Heart left ventricle (tissue), 16 donors: Measurements from ENCODE around the gene UBAP2. TPM values are rescaled to one million over a fixed set of nuclear protein-coding genes. Genes with fewer than 3 reads are reported as not detected.

Source experiments
- ATAC-seq, 4 donors: fragments of 200-7000 bp; cut with Tn5 transposase; one replicate each; pipeline ENCODE4 v1.9.1; 2020 to 2022; ENCODE audit warnings: moderate library complexity in 4 of 4, mild to moderate bottlenecking in 3 of 4, moderate number of reproducible peaks in 1 of 4
- DNase-seq, 5 donors: peaks; one replicate each; pipeline ENCODE4 v3.0.0-alpha.2; 2020
- H3K27ac ChIP-seq, 12 donors: fragments of 200-600 bp; sonication (generic) in 4 of 12; one replicate each; pipeline versions ENCODE4 v1.5.0 to v1.8.0; 2016 to 2022; ENCODE audit warnings: mild to moderate bottlenecking in 2 of 12
- H3K27me3 ChIP-seq, 9 donors: fragments of 200-600 bp; sonication (generic) in 2 of 9; one replicate each; pipeline versions ENCODE4 v1.5.1 to v1.8.0; 2016 to 2022; ENCODE audit warnings: mild to moderate bottlenecking in 3 of 9
- H3K36me3 ChIP-seq, 9 donors: fragments of 200-600 bp; sonication (generic) in 2 of 9; one replicate each; pipeline versions ENCODE4 v1.5.0 to v1.8.0; 2018 to 2022; ENCODE audit warnings: mild to moderate bottlenecking in 2 of 9
- H3K4me1 ChIP-seq, 12 donors: fragments of 200-600 bp; sonication (generic) in 4 of 12; one replicate each; pipeline versions ENCODE4 v1.5.0 to v1.8.0; 2016 to 2022; ENCODE audit warnings: mild to moderate bottlenecking in 3 of 12
- H3K4me3 ChIP-seq, 12 donors: fragments of 200-600 bp; sonication (generic) in 4 of 12; one replicate each; pipeline versions ENCODE4 v1.5.0 to v1.8.0; 2017 to 2022; ENCODE audit warnings: mild to moderate bottlenecking in 9 of 12, moderate library complexity in 4 of 12
- H3K9me3 ChIP-seq, 12 donors: fragments of 200-600 bp; sonication (generic) in 4 of 12; one replicate each; pipeline versions ENCODE4 v1.5.0 to v1.8.0; 2016 to 2022; ENCODE audit warnings: mild to moderate bottlenecking in 1 of 12
- POLR2A ChIP-seq, 2 donors: fragments of 450-650 bp; IDR thresholded peaks; one replicate each; pipeline ENCODE4 v1.6.1; 2017; ENCODE audit warnings: antibody characterized with exemption in 2 of 2, mild to moderate bottlenecking in 2 of 2, moderate library complexity in 2 of 2
- WGBS, 4 donors: extraction: QIAGEN DNeasy Blood & Tissue Kit in 2 of 4; methylation state at CpG; one replicate each; pipeline versions ENCODE4 v1.1.5 to v1.1.7; 2013 to 2018; 5-methylcytosine and 5-hydroxymethylcytosine counted together
- intact Hi-C, 10 donors: fragments of 100-400 bp; cut with DNase I; formaldehyde crosslinking; loops; one replicate each; pipeline versions ENCODE4 v1.11.1 to v1.14.2; 2022
- polyA plus RNA-seq, 2 donors: library from polyadenylated mRNA; stranded (reverse); fragments of 200-250 nt; gene quantifications; one replicate each; pipeline ENCODE4 v1.2.3, GENCODE V29; 2013
- total RNA-seq, 9 donors: library from RNA; depleted of rRNA in 2 of 9; stranded (reverse); fragments of >200 nt in 2 of 9; fragmentation: NEBNext Ultra II Directional in 3 of 9; extraction: Animal tissue kit (Norgen Biotek cat#: 25700) in 3 of 9; gene quantifications; one replicate each; pipeline versions ENCODE4 v1.1.0 to v1.2.4, GENCODE V29; 2016 to 2023
- TF ChIP-seq, protein P1 (sequence below), 12 donors: fragments of 200-600 bp; sonication (generic) in 4 of 12; IDR thresholded peaks; one replicate each; pipeline versions ENCODE4 v1.5.0 to v1.8.0; 2018 to 2022; ENCODE audit warnings: antibody characterized with exemption in 12 of 12, mild to moderate bottlenecking in 5 of 12
- donor health status: ischemic (EF 13 %, LVEDD 7.1; RV severe dilation, severe dysfunction).
- donor health status: healthy with polysubstance abuse.
- donor health status: DM: no; HTN: yes; CAD: no.
- donor health status: DM: no; HTN: no; CAD: no.
- donor health status: ischemic (EF 25% LVEDD 6.9; RV normal size, moderate dysfunction).
- donor health status: ischemic (EF 25% LVEDD 5.7; RV mildly dilated, moderate dysfunction).
- donor health status: healthy.
- donor health status: DM: yes; HTN: yes; CAD: no.
- donor health status: ischemic (EF 35%, LVEDD 5.7; RV mildly dilated, moderate dysfunction).
- donor health status: nonischemic (EF 11% LVEDD 7.7; RV severe dilation, severe dysfunction).
- donor health status: DM: yes; HTN: yes; CAD: no.
- donor health status: PGD.
- donor health status: ischemic (EF 29% LVEDD 5.4; RV normal size, mild dysfunction).
- donor health status: nonischemic (EF 23%, LVEDD 6.1; RV moderate dilation, normal function).

UBAP2 gene
- total and polyA plus RNA-seq, 11 donors, result 12.9 to 36.2 (median 25.8) TPM

DNA sequence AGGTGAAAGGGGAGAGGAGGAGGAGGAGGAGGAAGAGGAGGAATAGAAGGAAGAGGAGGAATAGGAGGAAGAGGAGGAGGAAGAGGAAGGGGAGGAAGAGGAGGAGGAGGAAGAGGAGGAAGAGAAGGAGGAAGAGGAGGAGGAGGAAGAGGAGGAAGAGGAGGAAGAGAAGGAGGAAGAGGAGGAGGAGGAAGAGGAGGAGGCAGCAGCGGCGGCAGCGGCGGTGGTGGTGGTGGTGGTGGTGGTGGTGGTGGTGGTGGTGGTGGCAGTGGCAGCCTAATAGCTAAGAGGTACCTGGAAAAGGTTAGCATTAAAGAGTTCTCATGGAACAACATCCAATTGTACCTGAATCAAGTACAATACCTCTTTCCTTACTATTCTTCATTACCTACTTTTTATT, 32.5 kb downstream of the UBAP2 start:
- TF ChIP-seq POLR2A (IDR thresholded peaks at IDR 0.05), result no peak
- TF ChIP-seq, protein P1, sequence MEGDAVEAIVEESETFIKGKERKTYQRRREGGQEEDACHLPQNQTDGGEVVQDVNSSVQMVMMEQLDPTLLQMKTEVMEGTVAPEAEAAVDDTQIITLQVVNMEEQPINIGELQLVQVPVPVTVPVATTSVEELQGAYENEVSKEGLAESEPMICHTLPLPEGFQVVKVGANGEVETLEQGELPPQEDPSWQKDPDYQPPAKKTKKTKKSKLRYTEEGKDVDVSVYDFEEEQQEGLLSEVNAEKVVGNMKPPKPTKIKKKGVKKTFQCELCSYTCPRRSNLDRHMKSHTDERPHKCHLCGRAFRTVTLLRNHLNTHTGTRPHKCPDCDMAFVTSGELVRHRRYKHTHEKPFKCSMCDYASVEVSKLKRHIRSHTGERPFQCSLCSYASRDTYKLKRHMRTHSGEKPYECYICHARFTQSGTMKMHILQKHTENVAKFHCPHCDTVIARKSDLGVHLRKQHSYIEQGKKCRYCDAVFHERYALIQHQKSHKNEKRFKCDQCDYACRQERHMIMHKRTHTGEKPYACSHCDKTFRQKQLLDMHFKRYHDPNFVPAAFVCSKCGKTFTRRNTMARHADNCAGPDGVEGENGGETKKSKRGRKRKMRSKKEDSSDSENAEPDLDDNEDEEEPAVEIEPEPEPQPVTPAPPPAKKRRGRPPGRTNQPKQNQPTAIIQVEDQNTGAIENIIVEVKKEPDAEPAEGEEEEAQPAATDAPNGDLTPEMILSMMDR (IDR thresholded peaks at IDR 0.05), result no peak
- Histone ChIP-seq H3K27ac (no peak overlapping the region), H3K36me3 (peaks cover 0 to 44% (median 20%) of the 10 kb centered on the region in 9 donors), H3K4me3 (no peak overlapping the region), H3K4me1 (peaks cover 0 to 5% (median 0%) of the 10 kb centered on the region in 12 donors), H3K9me3 (no peaks in the 10 kb centered on the region), H3K27me3 (no peaks in the 10 kb centered on the region)
- ATAC-seq, result no peak
- no peak for DNase-seq
- intact Hi-C loops, result loop anchor here in 4 of 10 donors (10.0 kb wide), 2 partner anchors 59 to 239 kb away; no protein-coding TSS in a partner anchor
- whole genome bisulfite sequencing, 4 donors, result 55 to 64% (median 61%) methylated on average over 3 to 4 of the region's 4 CpGs

DNA sequence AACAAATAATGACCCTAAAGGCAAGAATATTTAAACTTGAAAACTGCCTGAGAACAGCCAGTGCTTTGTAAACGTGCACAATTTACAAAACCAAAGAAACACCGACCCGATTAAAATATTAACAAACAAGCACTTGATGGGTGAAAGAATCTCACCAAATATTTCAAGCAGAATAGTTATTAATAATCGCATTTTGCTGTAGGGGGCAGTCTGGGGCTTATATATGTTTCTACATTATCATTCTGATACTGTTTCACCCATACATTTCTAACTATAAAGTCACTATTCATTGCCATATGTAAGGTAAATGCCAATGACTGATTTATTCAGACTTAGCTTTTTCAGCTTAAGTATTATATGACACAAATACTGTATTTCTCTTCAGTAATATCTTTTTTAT, 37.7 kb downstream of the UBAP2 start:
- Histone ChIP-seq H3K36me3 (peaks cover 0 to 66% (median 37%) of the 10 kb centered on the region in 9 donors), H3K9me3 (no peaks in the 10 kb centered on the region), H3K4me3 (no peak overlapping the region), H3K4me1 (no peaks in the 10 kb centered on the region), H3K27ac (no peak overlapping the region), H3K27me3 (no peaks in the 10 kb centered on the region)
- 79 to 87% (median 81%) methylated on average over 4 of the region's 4 CpGs for WGBS, 4 donors
- DNase-seq (no peak), ATAC-seq (no peak)
- intact Hi-C loops, result loop anchor here in 6 of 10 donors (1.0 to 10.0 kb wide), 4 partner anchors 61 to 244 kb away; no protein-coding TSS in a partner anchor
- TF ChIP-seq POLR2A (IDR thresholded peaks at IDR 0.05), result no peak
- TF ChIP-seq, protein P1 (IDR thresholded peaks at IDR 0.05), result peak in 9 of 12 donors; percentile 16 to 42 (median 40)

DNA sequence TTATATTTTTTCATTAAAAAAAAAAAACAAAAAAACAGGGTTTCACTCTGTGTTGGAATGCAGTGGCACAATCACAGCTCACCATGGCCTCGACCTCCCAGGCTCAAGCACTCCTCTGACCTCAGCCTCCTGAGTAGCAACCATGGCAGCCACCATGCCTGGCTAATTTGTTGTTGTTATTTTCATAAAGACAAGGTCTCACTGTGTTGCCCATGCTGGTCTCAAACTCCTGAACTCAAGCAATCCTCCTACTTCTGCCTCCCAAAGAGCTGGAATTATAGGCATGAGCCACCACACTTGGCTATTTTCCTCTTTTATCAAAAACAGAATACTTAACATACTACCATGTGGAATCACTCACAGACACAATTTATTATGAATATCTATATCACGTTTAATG, 46.7 kb downstream of the UBAP2 start:
- H3K36me3 ChIP-seq, result peaks cover 0 to 30% (median 23%) of the 10 kb centered on the region in 9 donors
- ATAC-seq (no peak), DNase-seq (no peak)
- no peak for TF ChIP-seq POLR2A (IDR thresholded peaks at IDR 0.05)
- TF ChIP-seq, protein P1 (IDR thresholded peaks at IDR 0.05), result no peak
- H3K27me3 ChIP-seq, result no peaks in the 10 kb centered on the region
- 85 to 92% (median 89%) methylated on average over 2 of the region's 2 CpGs for WGBS, 4 donors
- H3K9me3 ChIP-seq, result no peaks in the 10 kb centered on the region
- no peak overlapping the region for H3K27ac ChIP-seq
- no peaks in the 10 kb centered on the region for H3K4me1 ChIP-seq
- intact Hi-C loops, result no loop called here
- H3K4me3 ChIP-seq, result no peak overlapping the region

DNA sequence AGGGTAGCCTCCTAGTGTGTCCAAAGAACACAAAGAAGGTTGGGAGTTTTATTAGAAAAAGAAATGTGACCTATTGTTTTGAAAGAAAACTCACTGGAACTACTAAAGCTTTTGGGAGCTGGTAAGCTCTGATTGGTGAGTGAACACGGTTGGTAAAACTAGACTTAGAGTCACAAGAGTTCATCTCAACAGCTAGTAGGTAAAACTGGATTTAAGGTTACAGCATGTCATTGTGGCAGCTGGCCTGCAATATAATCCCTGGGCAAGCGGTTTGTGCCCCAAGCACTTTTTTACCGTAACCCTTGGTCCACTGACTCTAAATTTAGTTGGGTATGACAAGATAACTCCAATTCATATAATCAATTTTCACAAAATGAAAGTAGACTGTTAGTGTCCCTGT, 47.4 kb downstream of the UBAP2 start:
- peaks cover 0 to 31% (median 22%) of the 10 kb centered on the region in 9 donors for H3K36me3 ChIP-seq
- no peak overlapping the region for H3K4me3 ChIP-seq
- WGBS, 4 donors, result 52 to 65% (median 58%) methylated on average over 3 of the region's 3 CpGs
- ATAC-seq (no peak), DNase-seq (no peak)
- no peak for TF ChIP-seq POLR2A (IDR thresholded peaks at IDR 0.05)
- TF ChIP-seq, protein P1 (IDR thresholded peaks at IDR 0.05), result no peak
- H3K4me1 ChIP-seq, result no peaks in the 10 kb centered on the region
- H3K9me3 ChIP-seq, result no peaks in the 10 kb centered on the region
- H3K27ac ChIP-seq, result no peak overlapping the region
- no peaks in the 10 kb centered on the region for H3K27me3 ChIP-seq
- intact Hi-C loops, result no loop called here
